K562 (cell line): ENCODE data around the gene THADA. TPM values are rescaled to one million over a fixed set of nuclear protein-coding genes. Genes with fewer than 3 reads are reported as not detected.

Source experiments
- DNMT1 ChIP-seq: fragments of 450-650 bp; IDR thresholded peaks from 2 replicates; pipeline ENCODE4 v1.6.1; 2016; ENCODE audit warnings: antibody characterized with exemption, mild to moderate bottlenecking
- HNRNPL ChIP-seq: fragments of 200-400 bp; formaldehyde crosslinking; IDR thresholded peaks from 2 replicates; pipeline ENCODE4 v1.6.1; 2017; ENCODE audit warnings: low read depth, mild to moderate bottlenecking, low read length
- KDM4B ChIP-seq, 2 experiments: fragments of 450-650 bp in 1 of 2; sonication (generic) in 1 of 2; IDR thresholded peaks; 2 replicates each; pipeline ENCODE4 v1.6.1; 2016 to 2017; ENCODE audit warnings: borderline replicate concordance in 2 of 2, antibody characterized with exemption in 1 of 2, low read depth in 1 of 2, mild to moderate bottlenecking in 1 of 2
- MAZ ChIP-seq, 2 experiments: fragments of 450-650 bp in 1 of 2; sonication (generic) in 1 of 2; formaldehyde crosslinking; IDR thresholded peaks in 1 of 2; conservative IDR thresholded peaks in 1 of 2; 2 replicates each; pipeline versions ENCODE4 v1.4.0 to v1.5.0; 2020; ENCODE audit warnings: mild to moderate bottlenecking in 1 of 2, missing genetic modification reagents in 1 of 2
- NCOA6 ChIP-seq: fragments of 450-650 bp; IDR thresholded peaks from 2 replicates; pipeline ENCODE4 v1.6.1; 2017; ENCODE audit warnings: mild to moderate bottlenecking
- NEUROD1 ChIP-seq: fragments of 150-350 bp; IDR thresholded peaks from 2 replicates; pipeline ENCODE4 v1.6.1; 2014; ENCODE audit warnings: borderline replicate concordance, low read length, low read depth; ENCODE audit not compliant: partially characterized antibody
- NFIC ChIP-seq: fragments of 450-650 bp; IDR thresholded peaks from 2 replicates; pipeline ENCODE4 v1.6.1; 2017; ENCODE audit warnings: mild to moderate bottlenecking, inconsistent platforms
- POLR2AphosphoS5 ChIP-seq: IDR thresholded peaks from 2 replicates; pipeline ENCODE4 v1.6.1; 2011; ENCODE audit warnings: mild to moderate bottlenecking, low read depth, low read length, moderate library complexity; ENCODE audit not compliant: control insufficient read depth, insufficient read depth
- PYGO2 ChIP-seq: fragments of 450-650 bp; IDR thresholded peaks from 2 replicates; pipeline ENCODE4 v1.6.1; 2016; ENCODE audit warnings: mild to moderate bottlenecking, missing genetic modification characterization, moderate library complexity, missing compliant biosample characterization
- SFPQ ChIP-seq: fragments of 200-400 bp; formaldehyde crosslinking; IDR thresholded peaks from 2 replicates; pipeline ENCODE4 v1.6.1; 2017; ENCODE audit warnings: mild to moderate bottlenecking, low read depth, low read length, moderate library complexity
- SMAD2 ChIP-seq: fragments of 150-350 bp; IDR thresholded peaks from 2 replicates; pipeline ENCODE4 v1.6.1; 2014; ENCODE audit warnings: low read depth, mild to moderate bottlenecking, low read length
- SMARCA5 ChIP-seq: fragments of 450-650 bp; IDR thresholded peaks from 2 replicates; pipeline ENCODE4 v1.6.1; 2016
- STAT5B ChIP-seq: fragments of 250-450 bp; sonication (Bioruptor Pico); IDR thresholded peaks from 2 replicates; pipeline ENCODE4 v1.8.0; 2021; ENCODE audit warnings: mild to moderate bottlenecking, inconsistent platforms
- TBL1XR1 ChIP-seq, 2 experiments: IDR thresholded peaks; 2 replicates each; pipeline ENCODE4 v1.6.1; 2012; ENCODE audit warnings: improper control_type of control experiment in 2 of 2, low read length in 2 of 2, mild to moderate bottlenecking in 1 of 2
- TCF7 ChIP-seq: sonication (generic); IDR thresholded peaks from 2 replicates; pipeline ENCODE4 v1.6.1; 2016; ENCODE audit warnings: antibody characterized with exemption, borderline replicate concordance
- TFAP4 ChIP-seq: sonication (generic); formaldehyde crosslinking; IDR thresholded peaks from 2 replicates; pipeline ENCODE4 v1.8.0; 2022; ENCODE audit warnings: missing genetic modification reagents, mild to moderate bottlenecking, moderate library complexity, borderline replicate concordance
- UBTF ChIP-seq, 2 experiments: IDR thresholded peaks; 2 replicates each; pipeline ENCODE4 v1.6.1; 2012; ENCODE audit warnings: improper control_type of control experiment in 2 of 2, low read depth in 2 of 2, low read length in 2 of 2, borderline replicate concordance in 1 of 2
- ZBTB26 ChIP-seq: fragments of 450-650 bp; formaldehyde crosslinking; IDR thresholded peaks from 2 replicates; pipeline ENCODE4 v1.4.0; 2022; ENCODE audit warnings: missing genetic modification characterization
- ZBTB7A ChIP-seq: IDR thresholded peaks from 2 replicates; pipeline ENCODE4 v1.6.1; 2011; ENCODE audit warnings: low read depth, mild to moderate bottlenecking, low read length, moderate library complexity, borderline replicate concordance; ENCODE audit not compliant: control insufficient read depth
- ZNF133 ChIP-seq: fragments of 250-450 bp; sonication (Bioruptor Pico); IDR thresholded peaks from 2 replicates; pipeline ENCODE4 v1.4.0; 2020; ENCODE audit warnings: mild to moderate bottlenecking
- ZNF232 ChIP-seq: sonication (generic); formaldehyde crosslinking; IDR thresholded peaks from 2 replicates; pipeline ENCODE4 v1.8.0; 2022; ENCODE audit warnings: mild to moderate bottlenecking, missing genetic modification reagents
- polyA plus RNA-seq, 8 experiments: library from polyadenylated mRNA; depleted of rRNA in 4 of 8; stranded (reverse) in 5 of 8; unstranded in 3 of 8; fragments of >200 nt; fragmentation: Nextera tagmentation in 2 of 8; fragmentation: Illumina TruSeq in 1 of 8; extraction: Ambion mirVana in 2 of 8; extraction: Trizol in 1 of 8; gene quantifications; 2 replicates each; pipeline versions ENCODE4 v1.2.1 to v1.2.3, GENCODE V29; 2011 to 2014; ENCODE audit warnings: inconsistent platforms in 1 of 8, missing spikeins in 1 of 8
- total RNA-seq, 7 experiments: library from RNA; depleted of rRNA in 6 of 7; stranded (reverse); fragments of >200 nt in 6 of 7; fragmentation: Illumina TruSeq in 2 of 7; extraction: Trizol in 2 of 7; gene quantifications; 2 replicates each; pipeline versions ENCODE4 v1.2.1 to v1.2.3, GENCODE V29; 2011 to 2021; ENCODE audit warnings: low replicate concordance in 1 of 7

The THADA gene
- total and polyA plus RNA-seq, 9 of the 15 experiments (the other 6 are each of a cell fraction or from before 2014, with no cell fraction given): 17.8 to 34.7 (median 31.9) TPM

- TF ChIP-seq UBTF (IDR thresholded peaks at IDR 0.05; ENCODE audit: borderline replicate concordance in 1 of 2, low read depth in 2 of 2, low read length in 2 of 2) (peak; percentile 81 to 94; a peak in 3 of 4 replicates), TFAP4 (CRISPR knock-in tag) (peak; percentile 68; the same call in 1 of the 2 replicates), PYGO2 (tag) (no peak), STAT5B (CRISPR knock-in tag) (no peak), TBL1XR1 (IDR thresholded peaks at IDR 0.05; ENCODE audit: low read length in 2 of 2) (peak; percentile 33 to 55; a peak in 1 of 4 replicates), KDM4B (IDR thresholded peaks at IDR 0.05; ENCODE audit: borderline replicate concordance in 2 of 2, low read depth in 1 of 2) (no peak), ZBTB7A (peak; percentile 95), SFPQ (no peak), ZBTB26 (CRISPR knock-in tag) (no peak), SMARCA5 (no peak), ZNF232 (CRISPR knock-in tag) (no peak), TCF7 (0 out of 2 replicates have a peak, but pooled peaks have one; percentile 50), HNRNPL (peak; percentile 85), NFIC (peak; percentile 83), MAZ (CRISPR knock-in tag; conservative IDR thresholded peaks at IDR 0.05 in 1 of 2, IDR thresholded peaks at IDR 0.05 in 1 of 2) (peak; percentile 57 to 90; a peak in 3 of 4 replicates), NCOA6 (no peak), ZNF133 (CRISPR knock-in tag) (no peak), DNMT1 (no peak), SMAD2 (no peak), NEUROD1 (peak; percentile 79), POLR2AphosphoS5 (peak; percentile 95)
These were observed 405.4 kb downstream of the THADA start (continued) for GRCh38 chr2:43190311-43191052.
